ENCODE measurements around the gene PMP22. TPM values are rescaled to one million over a fixed set of nuclear protein-coding genes. Genes with fewer than 3 reads are reported as not detected.

The PMP22 gene
- total RNA-seq, 1 donor from 2014 or later: 4.3 TPM

DNA sequence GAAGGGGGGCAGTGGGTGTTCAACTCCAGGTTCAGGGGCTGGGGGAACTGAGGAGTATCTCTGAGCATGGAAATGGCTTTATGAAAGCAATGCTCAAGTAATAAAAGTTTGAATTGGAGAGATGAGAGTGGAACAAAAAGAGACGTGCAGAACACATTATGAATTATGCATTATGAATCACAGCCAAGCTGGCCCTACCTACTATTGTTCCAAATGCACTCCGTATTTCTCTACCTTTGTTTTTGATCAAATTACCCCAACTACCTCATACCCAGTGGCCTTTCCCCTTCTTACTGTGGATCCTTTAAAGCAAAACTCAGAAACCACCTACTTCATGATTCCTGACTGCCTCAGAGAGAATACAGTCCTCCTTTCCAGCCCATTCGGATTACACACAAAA is 38.1 kb upstream of the PMP22 start:
- H3K36me3 ChIP-seq: no peaks in the 10 kb centered on the region
- no peaks in the 10 kb centered on the region for H3K9me3 Mint-ChIP-seq
- TF ChIP-seq, protein P1, sequence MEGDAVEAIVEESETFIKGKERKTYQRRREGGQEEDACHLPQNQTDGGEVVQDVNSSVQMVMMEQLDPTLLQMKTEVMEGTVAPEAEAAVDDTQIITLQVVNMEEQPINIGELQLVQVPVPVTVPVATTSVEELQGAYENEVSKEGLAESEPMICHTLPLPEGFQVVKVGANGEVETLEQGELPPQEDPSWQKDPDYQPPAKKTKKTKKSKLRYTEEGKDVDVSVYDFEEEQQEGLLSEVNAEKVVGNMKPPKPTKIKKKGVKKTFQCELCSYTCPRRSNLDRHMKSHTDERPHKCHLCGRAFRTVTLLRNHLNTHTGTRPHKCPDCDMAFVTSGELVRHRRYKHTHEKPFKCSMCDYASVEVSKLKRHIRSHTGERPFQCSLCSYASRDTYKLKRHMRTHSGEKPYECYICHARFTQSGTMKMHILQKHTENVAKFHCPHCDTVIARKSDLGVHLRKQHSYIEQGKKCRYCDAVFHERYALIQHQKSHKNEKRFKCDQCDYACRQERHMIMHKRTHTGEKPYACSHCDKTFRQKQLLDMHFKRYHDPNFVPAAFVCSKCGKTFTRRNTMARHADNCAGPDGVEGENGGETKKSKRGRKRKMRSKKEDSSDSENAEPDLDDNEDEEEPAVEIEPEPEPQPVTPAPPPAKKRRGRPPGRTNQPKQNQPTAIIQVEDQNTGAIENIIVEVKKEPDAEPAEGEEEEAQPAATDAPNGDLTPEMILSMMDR (IDR thresholded peaks at IDR 0.05): no peak
- H3K9me3 ChIP-seq (ENCODE audit: low read depth): no peaks in the 10 kb centered on the region
- H3K27me3 ChIP-seq: no peaks in the 10 kb centered on the region
- no peaks in the 10 kb centered on the region for H4K20me1 ChIP-seq (ENCODE audit: low read depth)
- H3K4me3 Mint-ChIP-seq: no peak overlapping the region
- H3K27ac Mint-ChIP-seq: no peak overlapping the region
- H3K4me1 Mint-ChIP-seq: peaks cover 12% of the 10 kb centered on the region
- H3F3A ChIP-seq (ENCODE audit: low read depth): no peaks in the 10 kb centered on the region
- DNase-seq (ENCODE audit: low spot score): no peak
- H2AFZ ChIP-seq (replicated peaks): no peak overlapping the region
- no peak overlapping the region for H3K27ac ChIP-seq
- no peaks in the 10 kb centered on the region for H3K79me2 ChIP-seq (ENCODE audit: low read depth)
- H3K4me2 ChIP-seq: no peak overlapping the region
- H3K9ac ChIP-seq: no peak overlapping the region
- no peaks in the 10 kb centered on the region for H3K36me3 Mint-ChIP-seq
- H3K27me3 Mint-ChIP-seq (ENCODE audit: insufficient read depth, low read depth): peaks cover 5% of the 10 kb centered on the region
- H3K4me1 ChIP-seq: no peaks in the 10 kb centered on the region
- no peak overlapping the region for H3K4me3 ChIP-seq

DNA sequence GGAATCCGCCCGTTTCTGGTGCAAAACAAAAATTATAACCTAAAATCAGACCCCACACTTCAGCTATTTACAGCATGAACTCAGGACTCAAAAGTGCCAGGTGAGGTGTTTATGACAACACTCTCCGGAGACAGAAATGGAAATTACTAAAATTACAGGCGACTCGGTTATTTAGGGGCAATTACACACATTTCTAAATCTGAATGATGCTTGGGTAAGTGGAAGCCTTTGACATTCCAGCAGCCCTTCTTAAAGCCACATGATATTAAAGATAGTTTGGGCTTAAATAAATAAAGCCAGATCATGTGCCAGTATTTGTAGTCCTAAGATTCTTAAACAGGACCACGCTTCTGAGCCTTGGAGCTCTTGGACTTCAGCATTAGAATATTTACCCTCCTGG is 36.7 kb upstream of the PMP22 start:
- no peak overlapping the region for H3K9ac ChIP-seq
- H3K9me3 Mint-ChIP-seq: no peaks in the 10 kb centered on the region
- no peak overlapping the region for H3K27ac Mint-ChIP-seq
- H3K27me3 ChIP-seq: no peaks in the 10 kb centered on the region
- no peaks in the 10 kb centered on the region for H3K36me3 ChIP-seq
- H3K27me3 Mint-ChIP-seq (ENCODE audit: insufficient read depth, low read depth): peaks cover 5% of the 10 kb centered on the region
- H2AFZ ChIP-seq (replicated peaks): no peak overlapping the region
- no peak overlapping the region for H3K4me3 ChIP-seq
- no peaks in the 10 kb centered on the region for H3F3A ChIP-seq (ENCODE audit: low read depth)
- no peak overlapping the region for H3K4me3 Mint-ChIP-seq
- H3K79me2 ChIP-seq (ENCODE audit: low read depth): no peaks in the 10 kb centered on the region
- H3K4me1 ChIP-seq: no peaks in the 10 kb centered on the region
- TF ChIP-seq, protein P1 (IDR thresholded peaks at IDR 0.05): no peak
- TF ChIP-seq EZH2phosphoT487 (IDR thresholded peaks at IDR 0.05) (no peak), EZH2 (IDR thresholded peaks at IDR 0.05) (no peak)
- no peak overlapping the region for H3K4me2 ChIP-seq
- no peaks in the 10 kb centered on the region for H3K36me3 Mint-ChIP-seq
- H4K20me1 ChIP-seq (ENCODE audit: low read depth): no peaks in the 10 kb centered on the region
- no peak overlapping the region for H3K27ac ChIP-seq
- H3K4me1 Mint-ChIP-seq: peaks cover 12% of the 10 kb centered on the region
- H3K9me3 ChIP-seq (ENCODE audit: low read depth): no peaks in the 10 kb centered on the region
- DNase-seq (ENCODE audit: low spot score): no peak

DNA sequence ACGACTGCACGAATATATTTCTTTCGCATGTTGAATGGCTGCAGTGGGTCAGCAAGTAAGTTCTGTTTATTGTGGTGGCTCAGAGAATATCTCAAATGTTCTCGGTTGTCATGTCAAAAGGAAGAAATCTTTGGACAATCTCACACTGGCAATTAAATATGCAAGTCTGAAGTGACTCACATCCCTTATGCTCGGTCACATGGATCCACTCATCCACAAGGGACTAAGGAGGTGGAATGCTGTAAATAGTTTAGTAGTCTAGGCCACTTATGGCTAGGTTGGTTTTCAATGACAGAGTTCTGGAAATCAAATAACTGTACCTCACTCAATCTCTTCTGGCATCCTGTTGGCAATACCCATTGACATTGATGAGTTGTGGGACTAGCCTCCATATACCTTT is 33.0 kb upstream of the PMP22 start:
- Histone ChIP-seq H3K4me3 (no peak overlapping the region), H4K20me1 (ENCODE audit: low read depth) (no peaks in the 10 kb centered on the region), H3K36me3 (no peaks in the 10 kb centered on the region), H3K27ac (no peak overlapping the region), H3K27me3 (no peaks in the 10 kb centered on the region), H3F3A (ENCODE audit: low read depth) (no peaks in the 10 kb centered on the region), H3K9ac (no peak overlapping the region), H3K4me1 (no peaks in the 10 kb centered on the region), H3K9me3 (ENCODE audit: low read depth) (no peaks in the 10 kb centered on the region), H3K4me2 (no peak overlapping the region), H2AFZ (replicated peaks) (no peak overlapping the region), H3K79me2 (ENCODE audit: low read depth) (no peaks in the 10 kb centered on the region)
- Mint-ChIP-seq H3K27ac (no peak overlapping the region), H3K36me3 (no peaks in the 10 kb centered on the region), H3K9me3 (no peaks in the 10 kb centered on the region), H3K4me1 (peaks cover 4% of the 10 kb centered on the region), H3K27me3 (ENCODE audit: insufficient read depth, low read depth) (peaks cover 5% of the 10 kb centered on the region), H3K4me3 (no peak overlapping the region)
- no peak for DNase-seq (ENCODE audit: low spot score)
- TF ChIP-seq, protein P1 (IDR thresholded peaks at IDR 0.05): no peak
- TF ChIP-seq EZH2 (IDR thresholded peaks at IDR 0.05): no peak

DNA sequence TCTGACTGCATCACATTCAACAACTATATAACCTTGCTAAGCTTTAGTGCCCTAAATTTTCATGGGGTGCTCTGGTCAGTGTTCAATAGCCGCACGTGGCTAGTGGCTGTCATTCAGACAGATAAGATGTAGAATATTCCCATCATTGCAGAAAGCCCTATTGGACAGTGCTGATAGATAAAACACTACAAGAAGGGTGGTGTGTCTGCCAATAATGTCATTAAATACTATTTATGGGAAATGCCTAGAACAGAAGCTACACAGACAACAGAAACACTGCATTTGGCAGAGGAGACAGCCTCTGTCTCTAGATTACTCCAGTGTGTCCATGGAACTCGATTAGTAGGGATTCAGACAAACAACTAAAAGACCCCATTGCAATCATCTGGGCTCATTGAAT is 28.4 kb upstream of the PMP22 start:
- Histone ChIP-seq H3K27me3 (no peaks in the 10 kb centered on the region), H2AFZ (replicated peaks) (no peak overlapping the region), H3K4me2 (no peak overlapping the region), H3F3A (ENCODE audit: low read depth) (no peaks in the 10 kb centered on the region), H3K9me3 (ENCODE audit: low read depth) (no peaks in the 10 kb centered on the region), H3K79me2 (ENCODE audit: low read depth) (no peaks in the 10 kb centered on the region), H3K4me1 (peaks cover 6% of the 10 kb centered on the region), H3K36me3 (no peaks in the 10 kb centered on the region), H3K4me3 (no peak overlapping the region), H4K20me1 (ENCODE audit: low read depth) (no peaks in the 10 kb centered on the region), H3K9ac (no peak overlapping the region), H3K27ac (no peak overlapping the region)
- DNase-seq (ENCODE audit: low spot score): no peak
- Mint-ChIP-seq H3K4me1 (peaks cover 6% of the 10 kb centered on the region), H3K9me3 (no peaks in the 10 kb centered on the region), H3K27me3 (ENCODE audit: insufficient read depth, low read depth) (peaks cover 9% of the 10 kb centered on the region), H3K27ac (no peak overlapping the region), H3K36me3 (no peaks in the 10 kb centered on the region), H3K4me3 (no peak overlapping the region)
- TF ChIP-seq, protein P1 (IDR thresholded peaks at IDR 0.05): no peak
- TF ChIP-seq EZH2 (IDR thresholded peaks at IDR 0.05) (no peak), EZH2phosphoT487 (IDR thresholded peaks at IDR 0.05) (no peak)

All from neural progenitor cell (in vitro differentiated cells).